ENCODE results near the gene USH2A.

GRCh38 chr1:215894617-215895016, 528.6 kb downstream of the USH2A start:
- no peak for TF ChIP-seq REST (IDR thresholded peaks at IDR 0.05; ENCODE audit: low read depth)
- TF ChIP-seq CREB1 (IDR thresholded peaks at IDR 0.05; ENCODE audit: low read depth): no peak
- TF ChIP-seq RAD21 (IDR thresholded peaks at IDR 0.05; ENCODE audit: low read depth): no peak
- no peak for TF ChIP-seq TCF12 (IDR thresholded peaks at IDR 0.05; ENCODE audit: low read depth)
- TF ChIP-seq YY1 (IDR thresholded peaks at IDR 0.05; ENCODE audit: low read depth): no peak
- TF ChIP-seq MAX (IDR thresholded peaks at IDR 0.05): no peak
- no peak for TF ChIP-seq ZBTB7A (IDR thresholded peaks at IDR 0.05; ENCODE audit: low read depth)
- TF ChIP-seq NFIC (IDR thresholded peaks at IDR 0.05): no peak
- no peak for TF ChIP-seq USF1 (IDR thresholded peaks at IDR 0.05)
- no peak for TF ChIP-seq EP300 (IDR thresholded peaks at IDR 0.05; ENCODE audit: borderline replicate concordance)
- no peak for TF ChIP-seq FOXM1 (IDR thresholded peaks at IDR 0.05; ENCODE audit: borderline replicate concordance, low read depth)
- TF ChIP-seq TAF1 (IDR thresholded peaks at IDR 0.05; ENCODE audit: low read depth): no peak
- TF ChIP-seq EGR1 (IDR thresholded peaks at IDR 0.05): no peak
